Central memory CD8-positive, alpha-beta T cell (primary cell): ENCODE measurements around the gene WDR26.
"Not testable (repeated sequence)": the region's sequence is repeated elsewhere in the genome, so short reads cannot be mapped to it uniquely, and the experiment has no call there.

Experiments
- ATAC-seq: fragments of 150-1000 bp; cut with Tn5 transposase; replicated peaks from 2 replicates; pipeline ENCODE4 v1.10.0; 2022; ENCODE audit warnings: mild to moderate bottlenecking, moderate FRiP score, moderate number of reproducible peaks; ENCODE audit not compliant: poor library complexity, severe bottlenecking; ENCODE audit errors: extremely low read depth
- DNase-seq, 2 donors: peaks; one replicate each; pipeline ENCODE4 v3.0.0; 2021; ENCODE audit warnings: low spot score in 2 of 2
- H3K27ac Mint-ChIP-seq: one replicate; pipeline ENCODE4 v1.8.0; 2022; ENCODE audit warnings: low read depth, mild to moderate bottlenecking, moderate library complexity, mixed read lengths
- H3K27me3 Mint-ChIP-seq: one replicate; pipeline ENCODE4 v1.8.0; 2022; ENCODE audit warnings: mixed read lengths
- H3K36me3 Mint-ChIP-seq: one replicate; pipeline ENCODE4 v1.8.0; 2022; ENCODE audit warnings: mild to moderate bottlenecking, moderate library complexity, mixed read lengths; ENCODE audit not compliant: insufficient read depth
- H3K4me1 Mint-ChIP-seq: one replicate; pipeline ENCODE4 v1.8.0; 2022; ENCODE audit warnings: mixed read lengths
- H3K4me3 Mint-ChIP-seq: one replicate; pipeline ENCODE4 v1.8.0; 2022; ENCODE audit warnings: mild to moderate bottlenecking, moderate library complexity, mixed read lengths
- H3K9me3 Mint-ChIP-seq: one replicate; pipeline ENCODE4 v1.8.0; 2022; ENCODE audit warnings: mixed read lengths

WDR26 gene

GRCh38 chr1:224352436-224353085 lies 82.0 kb downstream of the WDR26 start:
- H3K36me3 Mint-ChIP-seq, H3K4me3 Mint-ChIP-seq, ATAC-seq, H3K9me3 Mint-ChIP-seq, H3K27ac Mint-ChIP-seq, H3K27me3 Mint-ChIP-seq, DNase-seq: not testable (repeated sequence)
- peaks cover 15% of the 10 kb centered on the region for H3K4me1 Mint-ChIP-seq

GRCh38 chr1:224349716-224350115 lies 84.9 kb downstream of the WDR26 start:
- H3K36me3 Mint-ChIP-seq, H3K4me3 Mint-ChIP-seq, H3K4me1 Mint-ChIP-seq, ATAC-seq, H3K27ac Mint-ChIP-seq, DNase-seq, H3K9me3 Mint-ChIP-seq: not testable (repeated sequence)
- H3K27me3 Mint-ChIP-seq, result peaks cover 13% of the 10 kb centered on the region

- Mint-ChIP-seq H3K9me3 (peaks cover 7% of the 10 kb centered on the region), H3K4me1 (no peaks in the 10 kb centered on the region), H3K36me3 (no peaks in the 10 kb centered on the region), H3K27me3 (peaks cover 13% of the 10 kb centered on the region), H3K27ac (no peak overlapping the region), H3K4me3 (no peak overlapping the region)
- no peak for DNase-seq
- no peak for ATAC-seq
These were observed 86.5 kb downstream of the WDR26 start for GRCh38 chr1:224348137-224348536.

GRCh38 chr1:224343679-224344078 lies 90.9 kb downstream of the WDR26 start:
- no peak for ATAC-seq
- Mint-ChIP-seq H3K9me3 (peaks cover 7% of the 10 kb centered on the region), H3K27ac (no peak overlapping the region), H3K4me3 (no peak overlapping the region), H3K27me3 (peaks cover 13% of the 10 kb centered on the region), H3K36me3 (no peaks in the 10 kb centered on the region), H3K4me1 (no peaks in the 10 kb centered on the region)
- no peak for DNase-seq

- peak; percentile 60 for ATAC-seq
These were observed 93.9 kb downstream of the WDR26 start for GRCh38 chr1:224340453-224341384.

GRCh38 chr1:224339442-224340033 lies 95.1 kb downstream of the WDR26 start:
- DNase-seq (no peak), ATAC-seq (no peak)
- H3K27ac Mint-ChIP-seq, result no peak overlapping the region
- H3K36me3 Mint-ChIP-seq, result no peaks in the 10 kb centered on the region
- H3K4me1 Mint-ChIP-seq, result no peaks in the 10 kb centered on the region
- H3K27me3 Mint-ChIP-seq, result no peaks in the 10 kb centered on the region
- peaks cover 7% of the 10 kb centered on the region for H3K9me3 Mint-ChIP-seq
- H3K4me3 Mint-ChIP-seq, result no peak overlapping the region

More at GRCh38 chr1:224340453-224341384, 93.9 kb downstream of the WDR26 start:
- not testable (repeated sequence) for DNase-seq, H3K27ac Mint-ChIP-seq, H3K27me3 Mint-ChIP-seq, H3K4me1 Mint-ChIP-seq, H3K9me3 Mint-ChIP-seq, H3K36me3 Mint-ChIP-seq
- peak overlapping the region; percentile 67 for H3K4me3 Mint-ChIP-seq

GRCh38 chr1:224338150-224338838 lies 96.3 kb downstream of the WDR26 start:
- H3K4me3 Mint-ChIP-seq, result no peak overlapping the region
- ATAC-seq (no peak), DNase-seq (no peak)
- H3K4me1 Mint-ChIP-seq, result peaks cover 5% of the 10 kb centered on the region
- H3K27ac Mint-ChIP-seq, result no peak overlapping the region
- H3K9me3 Mint-ChIP-seq, result peaks cover under 1% of the 10 kb centered on the region
- no peaks in the 10 kb centered on the region for H3K27me3 Mint-ChIP-seq
- no peaks in the 10 kb centered on the region for H3K36me3 Mint-ChIP-seq
